GM12878 (cell line): Measurements from ENCODE around the gene HMCN2. TPM values are rescaled to one million over a fixed set of nuclear protein-coding genes. Genes with fewer than 3 reads are reported as not detected.

Source experiments
- ATAC-seq: fragments of 200-7000 bp; cut with Tn5 transposase; 3 replicates; pipeline ENCODE4 v1.9.1; 2020; ENCODE audit warnings: mild to moderate bottlenecking, moderate library complexity
- BruUV-seq: library from RNA; stranded (reverse); fragments of 400-500 nt; replicated peaks from 2 replicates; lab custom pipeline; 2021; lab: Mats Ljungman, UMichigan
- CTCF ChIA-PET: fragments of 300-600 bp; sonication (Branson Sonifier 250); formaldehyde crosslinking; extraction: SDS; loops from one replicate; lab custom pipeline; 2021; ENCODE audit warnings: inconsistent platforms; lab: Yijun Ruan, JAX
- POLR2A ChIA-PET: fragments of 350-600 bp; formaldehyde crosslinking; extraction: SDS; loops from one replicate; lab custom pipeline; 2021; ENCODE audit warnings: inconsistent platforms; lab: Charles Lee
- RAD21 ChIA-PET: fragments of 300-600 bp; sonication (Branson Sonifier 250); formaldehyde crosslinking; loops from one replicate; lab custom pipeline; 2023; ENCODE audit warnings: antibody characterized with exemption; ENCODE audit not compliant: unreplicated experiment; lab: Charles Lee
- SMC1A ChIA-PET: fragments of 300-600 bp; sonication (Branson Sonifier 250); formaldehyde crosslinking; loops from one replicate; lab custom pipeline; 2023; ENCODE audit not compliant: unreplicated experiment, uncharacterized antibody; lab: Charles Lee
- DNase-seq: peaks from one replicate; pipeline ENCODE4 v3.0.0-alpha.2; 2011; ENCODE audit warnings: low read depth, low spot score
- FAIRE-seq: peaks from 3 replicates; lab custom pipeline; 2011; peaks lifted over from hg19 to GRCh38; lab: Jason Lieb, UNC
- H2AFZ ChIP-seq: 2 replicates; pipeline ENCODE4 v1.6.0; 2011; ENCODE audit warnings: low read depth, low read length, control low read depth; ENCODE audit not compliant: control insufficient read depth
- H3K27ac ChIP-seq: 2 replicates; pipeline ENCODE4 v1.5.1; 2011; ENCODE audit warnings: control low read depth; ENCODE audit not compliant: control insufficient read depth, insufficient read depth
- H3K27me3 ChIP-seq, 2 experiments: replicated peaks in 1 of 2; 2 replicates each; pipeline versions ENCODE4 v1.6.0 to v1.6.1; 2011; ENCODE audit warnings: low read length in 1 of 2; ENCODE audit not compliant: control insufficient read depth in 2 of 2, insufficient read depth in 2 of 2
- H3K36me3 ChIP-seq, 2 experiments: 2 replicates each; pipeline ENCODE4 v1.5.1; 2011; ENCODE audit warnings: low read length in 1 of 2; ENCODE audit not compliant: control insufficient read depth in 2 of 2, insufficient read depth in 2 of 2
- H3K4me1 ChIP-seq: 2 replicates; pipeline ENCODE4 v1.6.1; 2011; ENCODE audit warnings: mild to moderate bottlenecking, low read length, moderate library complexity, mixed read lengths; ENCODE audit not compliant: control insufficient read depth, insufficient read depth
- H3K4me2 ChIP-seq: 2 replicates; pipeline ENCODE4 v1.6.0; 2011; ENCODE audit warnings: control low read depth; ENCODE audit not compliant: control insufficient read depth, insufficient read depth
- H3K4me3 ChIP-seq: fragments of 200-600 bp; sonication (generic); 2 replicates; pipeline ENCODE4 v1.5.1; 2016
- H3K79me2 ChIP-seq: 2 replicates; pipeline ENCODE4 v1.6.0; 2011; ENCODE audit warnings: low read length; ENCODE audit not compliant: control insufficient read depth, insufficient read depth
- H3K9ac ChIP-seq: 2 replicates; pipeline ENCODE4 v1.8.0; 2011; ENCODE audit warnings: low read length, control low read depth, mixed read lengths; ENCODE audit not compliant: control insufficient read depth, insufficient read depth
- H3K9me3 ChIP-seq: replicated peaks from 3 replicates; pipeline ENCODE4 v1.5.1; 2011; ENCODE audit warnings: mild to moderate bottlenecking, low read length; ENCODE audit not compliant: control insufficient read depth, insufficient read depth
- H4K20me1 ChIP-seq: 2 replicates; pipeline ENCODE4 v1.6.0; 2011; ENCODE audit not compliant: control insufficient read depth, insufficient read depth
- CREM ChIP-seq: IDR thresholded peaks from 2 replicates; pipeline ENCODE4 v1.6.1; 2014; ENCODE audit warnings: antibody characterized with exemption, low read depth
- LARP7 ChIP-seq: fragments of 450-650 bp; IDR thresholded peaks from 2 replicates; pipeline ENCODE4 v1.6.1; 2017; ENCODE audit warnings: mild to moderate bottlenecking
- MTA3 ChIP-seq: IDR thresholded peaks from 2 replicates; pipeline ENCODE4 v1.6.1; 2012; ENCODE audit warnings: low read length, inconsistent platforms, borderline replicate concordance
- RAD51 ChIP-seq: fragments of 450-650 bp; IDR thresholded peaks from 2 replicates; pipeline ENCODE4 v1.6.1; 2016; ENCODE audit warnings: moderate library complexity, mild to moderate bottlenecking, inconsistent platforms
- RELA ChIP-seq: fragments of 450-650 bp; IDR thresholded peaks from 2 replicates; pipeline ENCODE4 v1.8.0; 2014; ENCODE audit warnings: borderline replicate concordance; ENCODE audit not compliant: partially characterized antibody
- SRF ChIP-seq, 2 experiments: IDR thresholded peaks; 2 replicates each; pipeline ENCODE4 v1.6.1; 2011; ENCODE audit warnings: low read depth in 2 of 2, low read length in 2 of 2, mild to moderate bottlenecking in 1 of 2, moderate library complexity in 1 of 2
- TCF3 ChIP-seq: IDR thresholded peaks from 2 replicates; pipeline ENCODE4 v1.6.1; 2012; ENCODE audit warnings: low read depth, mild to moderate bottlenecking, low read length, borderline replicate concordance; ENCODE audit not compliant: insufficient read depth
- ZZZ3 ChIP-seq: IDR thresholded peaks from 2 replicates; pipeline ENCODE4 v1.6.1; 2011; ENCODE audit warnings: low read depth; ENCODE audit not compliant: control insufficient read depth, insufficient read length
- WGBS: methylation state at CpG from one replicate; pipeline ENCODE4 v1.1.6; 2016; ENCODE audit warnings: low lambda C conversion rate; ENCODE audit not compliant: insufficient replicate concordance, insufficient coverage; ENCODE audit errors: missing lambda C conversion rate; 5-methylcytosine and 5-hydroxymethylcytosine counted together
- in situ Hi-C: fragments of 300-500 bp; cut with MboI; formaldehyde crosslinking; loops from 9 replicates; pipeline ENCODE4 v1.14.3; 2018; ENCODE audit warnings: mixed read lengths
- intact Hi-C: fragments of 100-400 bp; cut with micrococcal nuclease; formaldehyde crosslinking; loops from one replicate; pipeline ENCODE4 v1.14.2; 2022; ENCODE audit not compliant: unreplicated experiment
- polyA plus RNA-seq, 11 experiments: library from polyadenylated mRNA; depleted of rRNA in 4 of 11; unstranded in 6 of 11; stranded (reverse) in 5 of 11; fragments of >200 nt; fragmentation: Nextera tagmentation in 4 of 11; fragmentation: Illumina TruSeq in 1 of 11; extraction: Ambion mirVana in 4 of 11; extraction: Trizol in 1 of 11; gene quantifications; 1 replicate in 1 of 11; 2 replicates in 10 of 11; pipeline versions ENCODE4 v1.2.1 to v1.2.3, GENCODE V29; 2011 to 2016; ENCODE audit warnings: inconsistent platforms in 2 of 11, missing spikeins in 2 of 11, low read depth in 1 of 11
- total RNA-seq, 4 experiments: library from RNA; depleted of rRNA in 3 of 4; stranded (reverse); fragments of >200 nt in 3 of 4; fragmentation: Illumina TruSeq in 1 of 4; extraction: Trizol in 1 of 4; gene quantifications; 2 replicates each; pipeline versions ENCODE4 v1.2.1 to v1.2.3, GENCODE V29; 2013 to 2021
- TF ChIP-seq, protein P1 (sequence below): IDR thresholded peaks from 2 replicates; pipeline ENCODE4 v1.6.1; 2012; ENCODE audit warnings: improper control_type of control experiment, low read depth, low read length; ENCODE audit not compliant: insufficient replicate concordance
- TF ChIP-seq, protein P2 (sequence below): fragments of 450-650 bp; IDR thresholded peaks from 2 replicates; pipeline ENCODE4 v1.6.1; 2016; ENCODE audit warnings: mild to moderate bottlenecking, moderate library complexity, borderline replicate concordance

The HMCN2 gene
- total and polyA plus RNA-seq, 10 of the 15 experiments (the other 5 are each of a cell fraction or from before 2014, with no cell fraction given): 0.04 TPM; not detected in 9

GRCh38 chr9:130309689-130310455 lies 44.3 kb downstream of the HMCN2 start:
- H3K4me3 ChIP-seq: no peak overlapping the region
- H2AFZ ChIP-seq: no peak overlapping the region
- DNase-seq (no peak), ATAC-seq (no peak)
- POLR2A ChIA-PET: no interaction called here
- WGBS: 54% methylated on average over 13 of the region's 13 CpGs
- no peaks in the 10 kb centered on the region for H4K20me1 ChIP-seq
- CTCF ChIA-PET: no interaction called here
- H3K4me1 ChIP-seq: peaks cover 6% of the 10 kb centered on the region
- H3K79me2 ChIP-seq: no peaks in the 10 kb centered on the region
- RAD21 ChIA-PET: no interaction called here
- H3K9me3 ChIP-seq: no peaks in the 10 kb centered on the region
- no peak overlapping the region for H3K9ac ChIP-seq
- intact Hi-C loops: no loop called here
- BruUV-seq: no TSS peak
- no peak for TF ChIP-seq RAD51
- TF ChIP-seq, protein P1, sequence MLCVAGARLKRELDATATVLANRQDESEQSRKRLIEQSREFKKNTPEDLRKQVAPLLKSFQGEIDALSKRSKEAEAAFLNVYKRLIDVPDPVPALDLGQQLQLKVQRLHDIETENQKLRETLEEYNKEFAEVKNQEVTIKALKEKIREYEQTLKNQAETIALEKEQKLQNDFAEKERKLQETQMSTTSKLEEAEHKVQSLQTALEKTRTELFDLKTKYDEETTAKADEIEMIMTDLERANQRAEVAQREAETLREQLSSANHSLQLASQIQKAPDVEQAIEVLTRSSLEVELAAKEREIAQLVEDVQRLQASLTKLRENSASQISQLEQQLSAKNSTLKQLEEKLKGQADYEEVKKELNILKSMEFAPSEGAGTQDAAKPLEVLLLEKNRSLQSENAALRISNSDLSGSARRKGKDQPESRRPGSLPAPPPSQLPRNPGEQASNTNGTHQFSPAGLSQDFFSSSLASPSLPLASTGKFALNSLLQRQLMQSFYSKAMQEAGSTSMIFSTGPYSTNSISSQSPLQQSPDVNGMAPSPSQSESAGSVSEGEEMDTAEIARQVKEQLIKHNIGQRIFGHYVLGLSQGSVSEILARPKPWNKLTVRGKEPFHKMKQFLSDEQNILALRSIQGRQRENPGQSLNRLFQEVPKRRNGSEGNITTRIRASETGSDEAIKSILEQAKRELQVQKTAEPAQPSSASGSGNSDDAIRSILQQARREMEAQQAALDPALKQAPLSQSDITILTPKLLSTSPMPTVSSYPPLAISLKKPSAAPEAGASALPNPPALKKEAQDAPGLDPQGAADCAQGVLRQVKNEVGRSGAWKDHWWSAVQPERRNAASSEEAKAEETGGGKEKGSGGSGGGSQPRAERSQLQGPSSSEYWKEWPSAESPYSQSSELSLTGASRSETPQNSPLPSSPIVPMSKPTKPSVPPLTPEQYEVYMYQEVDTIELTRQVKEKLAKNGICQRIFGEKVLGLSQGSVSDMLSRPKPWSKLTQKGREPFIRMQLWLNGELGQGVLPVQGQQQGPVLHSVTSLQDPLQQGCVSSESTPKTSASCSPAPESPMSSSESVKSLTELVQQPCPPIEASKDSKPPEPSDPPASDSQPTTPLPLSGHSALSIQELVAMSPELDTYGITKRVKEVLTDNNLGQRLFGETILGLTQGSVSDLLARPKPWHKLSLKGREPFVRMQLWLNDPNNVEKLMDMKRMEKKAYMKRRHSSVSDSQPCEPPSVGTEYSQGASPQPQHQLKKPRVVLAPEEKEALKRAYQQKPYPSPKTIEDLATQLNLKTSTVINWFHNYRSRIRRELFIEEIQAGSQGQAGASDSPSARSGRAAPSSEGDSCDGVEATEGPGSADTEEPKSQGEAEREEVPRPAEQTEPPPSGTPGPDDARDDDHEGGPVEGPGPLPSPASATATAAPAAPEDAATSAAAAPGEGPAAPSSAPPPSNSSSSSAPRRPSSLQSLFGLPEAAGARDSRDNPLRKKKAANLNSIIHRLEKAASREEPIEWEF: no peak
- no peak for TF ChIP-seq RELA
- no peak for TF ChIP-seq MTA3
- TF ChIP-seq CREM: no peak
- TF ChIP-seq SRF (IDR thresholded peaks at IDR 0.05; ENCODE audit: low read depth in 2 of 2, low read length in 2 of 2): no peak
- TF ChIP-seq, protein P2, sequence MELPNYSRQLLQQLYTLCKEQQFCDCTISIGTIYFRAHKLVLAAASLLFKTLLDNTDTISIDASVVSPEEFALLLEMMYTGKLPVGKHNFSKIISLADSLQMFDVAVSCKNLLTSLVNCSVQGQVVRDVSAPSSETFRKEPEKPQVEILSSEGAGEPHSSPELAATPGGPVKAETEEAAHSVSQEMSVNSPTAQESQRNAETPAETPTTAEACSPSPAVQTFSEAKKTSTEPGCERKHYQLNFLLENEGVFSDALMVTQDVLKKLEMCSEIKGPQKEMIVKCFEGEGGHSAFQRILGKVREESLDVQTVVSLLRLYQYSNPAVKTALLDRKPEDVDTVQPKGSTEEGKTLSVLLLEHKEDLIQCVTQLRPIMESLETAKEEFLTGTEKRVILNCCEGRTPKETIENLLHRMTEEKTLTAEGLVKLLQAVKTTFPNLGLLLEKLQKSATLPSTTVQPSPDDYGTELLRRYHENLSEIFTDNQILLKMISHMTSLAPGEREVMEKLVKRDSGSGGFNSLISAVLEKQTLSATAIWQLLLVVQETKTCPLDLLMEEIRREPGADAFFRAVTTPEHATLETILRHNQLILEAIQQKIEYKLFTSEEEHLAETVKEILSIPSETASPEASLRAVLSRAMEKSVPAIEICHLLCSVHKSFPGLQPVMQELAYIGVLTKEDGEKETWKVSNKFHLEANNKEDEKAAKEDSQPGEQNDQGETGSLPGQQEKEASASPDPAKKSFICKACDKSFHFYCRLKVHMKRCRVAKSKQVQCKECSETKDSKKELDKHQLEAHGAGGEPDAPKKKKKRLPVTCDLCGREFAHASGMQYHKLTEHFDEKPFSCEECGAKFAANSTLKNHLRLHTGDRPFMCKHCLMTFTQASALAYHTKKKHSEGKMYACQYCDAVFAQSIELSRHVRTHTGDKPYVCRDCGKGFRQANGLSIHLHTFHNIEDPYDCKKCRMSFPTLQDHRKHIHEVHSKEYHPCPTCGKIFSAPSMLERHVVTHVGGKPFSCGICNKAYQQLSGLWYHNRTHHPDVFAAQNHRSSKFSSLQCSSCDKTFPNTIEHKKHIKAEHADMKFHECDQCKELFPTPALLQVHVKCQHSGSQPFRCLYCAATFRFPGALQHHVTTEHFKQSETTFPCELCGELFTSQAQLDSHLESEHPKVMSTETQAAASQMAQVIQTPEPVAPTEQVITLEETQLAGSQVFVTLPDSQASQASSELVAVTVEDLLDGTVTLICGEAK: no peak
- no peak for TF ChIP-seq ZZZ3
- TF ChIP-seq TCF3: no peak
- no peak for TF ChIP-seq LARP7
- TF ChIP-seq, all 136 proteins: peak for 0
- no peak overlapping the region for H3K4me2 ChIP-seq
- H3K27ac ChIP-seq: no peak overlapping the region
- FAIRE-seq: no peak
- peaks cover 0 to under 1% of the 10 kb centered on the region in 2 experiments; a peak in 2 of 4 replicates for H3K27me3 ChIP-seq
- H3K36me3 ChIP-seq: no peaks in the 10 kb centered on the region
- SMC1A ChIA-PET: no interaction called here
- in situ Hi-C loops: no loop called here
